GM23248 (cell line): ENCODE results near the gene SFMBT2.

Experiments used
- EZH2 ChIP-seq: fragments of 200-600 bp; sonication (generic); IDR thresholded peaks from 2 replicates; pipeline ENCODE4 v1.6.1; 2018; ENCODE audit warnings: antibody characterized with exemption, mild to moderate bottlenecking; ENCODE audit not compliant: insufficient read depth, poor library complexity, severe bottlenecking
- EZH2phosphoT487 ChIP-seq: fragments of 200-600 bp; sonication (generic); IDR thresholded peaks from 2 replicates; pipeline ENCODE4 v1.6.1; 2018; ENCODE audit warnings: antibody characterized with exemption, moderate library complexity, mild to moderate bottlenecking, low read depth; ENCODE audit not compliant: insufficient read depth

DNA sequence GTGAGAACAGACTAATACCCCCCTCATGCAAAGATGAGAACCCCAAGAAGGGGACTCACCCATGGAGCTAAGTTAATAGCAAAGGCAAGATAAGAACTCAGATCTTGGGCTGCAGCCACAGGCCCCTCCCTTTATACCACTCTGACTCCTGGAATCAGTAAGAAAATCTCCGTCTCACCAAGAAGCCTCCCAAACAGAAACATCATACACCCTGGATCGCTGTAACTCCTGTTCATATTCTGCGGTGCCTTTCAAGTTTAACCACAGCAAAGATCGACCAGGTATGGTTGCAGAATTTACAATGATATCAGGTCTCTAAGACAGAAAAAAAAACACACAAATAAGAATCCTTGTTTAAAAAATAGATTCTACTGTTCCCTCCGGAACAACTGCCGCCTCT lies 47.1 kb downstream of the SFMBT2 start:
- TF ChIP-seq EZH2phosphoT487 (no peak), EZH2 (no peak)
